Neuron (in vitro differentiated cells): ENCODE results near the gene A2ML1.
"Not testable (repeated sequence)": the region's sequence is repeated elsewhere in the genome, so short reads cannot be mapped to it uniquely, and the experiment has no call there.

ENCODE experiments used
- H2AFZ ChIP-seq: one replicate; pipeline ENCODE4 v1.6.1; 2013; ENCODE audit warnings: low read depth, mild to moderate bottlenecking, inconsistent platforms, low read length, moderate library complexity
- H3K27me3 ChIP-seq: one replicate; pipeline ENCODE4 v1.6.1; 2013; ENCODE audit warnings: low read length; ENCODE audit not compliant: insufficient read depth
- H3K36me3 ChIP-seq: one replicate; pipeline ENCODE4 v1.6.1; 2013; ENCODE audit warnings: low read length; ENCODE audit not compliant: insufficient read depth
- H3K4me1 ChIP-seq: one replicate; pipeline ENCODE4 v1.6.1; 2013; ENCODE audit warnings: low read length; ENCODE audit not compliant: insufficient read depth
- H3K4me3 ChIP-seq: 2 replicates; pipeline ENCODE4 v1.5.1; 2013; ENCODE audit warnings: mild to moderate bottlenecking, low read length, moderate library complexity
- H3K9me3 ChIP-seq: one replicate; pipeline ENCODE4 v1.6.1; 2013; ENCODE audit warnings: low read length

Gene A2ML1

DNA sequence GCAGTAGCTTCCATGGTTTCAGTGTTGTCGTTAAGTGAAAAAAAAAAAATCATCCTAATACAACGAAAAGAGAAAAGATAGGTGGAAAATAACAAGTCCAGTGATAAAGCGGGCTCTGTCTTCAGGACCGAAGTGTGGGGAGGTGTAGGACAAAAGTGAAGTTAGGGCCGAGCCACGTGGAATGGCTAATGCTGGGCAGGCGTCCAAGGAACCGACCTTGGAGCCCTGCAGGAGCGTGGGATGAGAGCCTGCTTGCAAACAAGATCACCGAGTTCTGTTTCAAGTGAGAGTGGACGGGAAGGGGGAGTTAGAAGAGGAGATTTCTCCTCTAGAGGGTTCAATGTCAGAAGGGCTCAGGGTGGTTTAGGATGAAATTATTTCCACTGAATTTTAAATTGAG, 22.2 kb downstream of the A2ML1 start:
- H3K4me3 ChIP-seq: no peak overlapping the region
- H2AFZ ChIP-seq: no peak overlapping the region
- no peaks in the 10 kb centered on the region for H3K27me3 ChIP-seq
- no peaks in the 10 kb centered on the region for H3K9me3 ChIP-seq
- no peaks in the 10 kb centered on the region for H3K36me3 ChIP-seq
- H3K4me1 ChIP-seq: no peaks in the 10 kb centered on the region

GRCh38 chr12:8846305-8846704, 23.9 kb downstream of the A2ML1 start:
- H3K4me3 ChIP-seq: no peak overlapping the region

DNA sequence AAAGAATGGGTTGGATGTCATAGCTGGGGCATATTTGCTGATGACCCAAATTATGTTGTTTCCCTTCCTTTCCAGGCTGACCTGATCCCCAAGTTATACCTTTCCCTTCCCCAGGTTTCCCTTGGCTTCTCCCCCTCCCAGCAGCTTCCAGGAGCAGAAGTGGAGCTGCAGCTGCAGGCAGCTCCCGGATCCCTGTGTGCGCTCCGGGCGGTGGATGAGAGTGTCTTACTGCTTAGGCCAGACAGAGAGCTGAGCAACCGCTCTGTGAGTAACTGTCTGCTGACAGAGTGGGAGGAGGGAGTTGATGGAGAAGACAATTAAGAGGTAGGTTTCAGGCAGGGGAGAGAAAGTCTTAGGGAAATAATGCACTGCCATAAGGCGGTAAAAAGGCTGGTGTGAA, 25.0 kb downstream of the A2ML1 start:
- no peaks in the 10 kb centered on the region for H3K36me3 ChIP-seq
- H2AFZ ChIP-seq: no peak overlapping the region
- H3K4me1 ChIP-seq: no peaks in the 10 kb centered on the region
- no peak overlapping the region for H3K4me3 ChIP-seq
- H3K27me3 ChIP-seq: no peaks in the 10 kb centered on the region
- H3K9me3 ChIP-seq: no peaks in the 10 kb centered on the region

More at GRCh38 chr12:8846305-8846704, 23.9 kb downstream of the A2ML1 start:
- H2AFZ ChIP-seq: no peak overlapping the region
- H3K4me1 ChIP-seq: no peaks in the 10 kb centered on the region
- no peaks in the 10 kb centered on the region for H3K36me3 ChIP-seq
- no peaks in the 10 kb centered on the region for H3K9me3 ChIP-seq
- H3K27me3 ChIP-seq: no peaks in the 10 kb centered on the region

DNA sequence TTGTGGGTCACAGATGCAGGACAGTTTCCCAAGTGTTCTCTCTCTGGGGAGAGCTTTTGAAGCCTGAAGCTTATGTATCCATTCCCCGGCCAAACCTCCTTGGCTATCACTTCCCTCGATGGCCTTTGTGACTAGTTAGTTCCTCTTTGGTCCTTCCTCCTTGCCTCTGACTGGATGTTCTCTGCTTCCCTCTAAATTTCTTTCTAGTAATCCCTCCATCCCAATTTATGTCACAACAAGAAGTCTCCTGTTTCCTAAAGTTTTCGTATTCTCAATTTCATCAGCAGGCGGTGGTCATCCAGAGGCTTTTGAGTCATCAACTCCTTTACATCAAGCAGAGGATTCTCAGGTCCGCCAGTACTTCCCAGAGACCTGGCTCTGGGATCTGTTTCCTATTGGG, 27.5 kb downstream of the A2ML1 start:
- Histone ChIP-seq H3K9me3 (no peaks in the 10 kb centered on the region), H3K4me3 (no peak overlapping the region), H3K27me3 (no peaks in the 10 kb centered on the region), H3K4me1 (no peaks in the 10 kb centered on the region), H2AFZ (no peak overlapping the region), H3K36me3 (no peaks in the 10 kb centered on the region)

DNA sequence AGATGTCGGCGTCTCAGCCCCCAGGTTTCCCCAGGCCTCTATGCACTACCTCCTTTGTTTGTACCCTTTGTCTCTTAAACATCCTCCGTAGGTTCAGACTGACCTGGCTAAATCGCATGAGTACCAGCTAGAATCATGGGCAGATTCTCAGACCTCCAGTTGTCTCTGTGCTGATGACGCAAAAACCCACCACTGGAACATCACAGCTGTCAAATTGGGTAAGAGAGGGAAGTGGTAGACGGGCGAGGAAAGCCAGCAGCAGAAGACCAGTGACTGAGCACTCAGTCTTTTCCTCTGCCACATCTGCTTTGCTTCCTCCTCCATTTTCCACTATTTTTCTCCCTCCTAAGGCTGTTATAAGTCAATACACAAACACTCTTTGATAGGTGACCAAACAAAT, 29.7 kb downstream of the A2ML1 start:
- no peak overlapping the region for H2AFZ ChIP-seq
- no peaks in the 10 kb centered on the region for H3K9me3 ChIP-seq
- no peak overlapping the region for H3K4me3 ChIP-seq
- H3K4me1 ChIP-seq: peaks cover 13% of the 10 kb centered on the region
- H3K36me3 ChIP-seq: no peaks in the 10 kb centered on the region
- H3K27me3 ChIP-seq: no peaks in the 10 kb centered on the region

- Histone ChIP-seq H2AFZ (no peak overlapping the region), H3K4me3 (no peak overlapping the region), H3K36me3 (no peaks in the 10 kb centered on the region), H3K27me3 (no peaks in the 10 kb centered on the region), H3K9me3 (no peaks in the 10 kb centered on the region), H3K4me1 (peaks cover 13% of the 10 kb centered on the region)
Observed at GRCh38 chr12:8855891-8856290, 33.5 kb downstream of the A2ML1 start.

- not testable (repeated sequence) for H3K9me3 ChIP-seq, H3K36me3 ChIP-seq, H2AFZ ChIP-seq, H3K4me3 ChIP-seq, H3K27me3 ChIP-seq
- peaks cover 13% of the 10 kb centered on the region for H3K4me1 ChIP-seq
Observed at GRCh38 chr12:8859448-8859847, 37.0 kb downstream of the A2ML1 start.

- H3K36me3 ChIP-seq: no peaks in the 10 kb centered on the region
- peaks cover 12% of the 10 kb centered on the region for H3K4me1 ChIP-seq
- H3K27me3 ChIP-seq: no peaks in the 10 kb centered on the region
- H3K9me3 ChIP-seq: no peaks in the 10 kb centered on the region
- H2AFZ ChIP-seq: no peak overlapping the region
- no peak overlapping the region for H3K4me3 ChIP-seq
Observed at GRCh38 chr12:8860165-8860961, 37.9 kb downstream of the A2ML1 start.

DNA sequence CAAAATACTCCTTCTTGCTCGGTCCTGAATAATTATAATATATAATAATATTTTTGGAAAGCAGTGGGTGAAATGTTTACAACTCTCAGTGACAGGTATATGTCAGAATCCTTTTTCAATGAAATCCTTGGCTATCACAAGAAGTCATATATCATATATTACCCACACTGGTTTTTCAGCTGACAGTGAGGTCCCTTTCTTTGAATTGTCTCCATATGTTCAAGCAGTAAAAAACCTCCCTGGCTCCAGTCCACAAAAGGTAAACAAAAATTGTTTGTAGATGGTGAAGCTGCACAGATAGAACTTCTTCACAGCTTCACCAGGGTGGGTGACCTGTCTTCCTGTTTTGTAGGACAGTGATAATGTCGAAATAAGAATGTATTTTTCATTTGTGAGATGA, 44.0 kb downstream of the A2ML1 start:
- Histone ChIP-seq H3K4me3 (no peak overlapping the region), H3K4me1 (no peaks in the 10 kb centered on the region), H2AFZ (no peak overlapping the region), H3K36me3 (no peaks in the 10 kb centered on the region), H3K27me3 (no peaks in the 10 kb centered on the region), H3K9me3 (no peaks in the 10 kb centered on the region)

DNA sequence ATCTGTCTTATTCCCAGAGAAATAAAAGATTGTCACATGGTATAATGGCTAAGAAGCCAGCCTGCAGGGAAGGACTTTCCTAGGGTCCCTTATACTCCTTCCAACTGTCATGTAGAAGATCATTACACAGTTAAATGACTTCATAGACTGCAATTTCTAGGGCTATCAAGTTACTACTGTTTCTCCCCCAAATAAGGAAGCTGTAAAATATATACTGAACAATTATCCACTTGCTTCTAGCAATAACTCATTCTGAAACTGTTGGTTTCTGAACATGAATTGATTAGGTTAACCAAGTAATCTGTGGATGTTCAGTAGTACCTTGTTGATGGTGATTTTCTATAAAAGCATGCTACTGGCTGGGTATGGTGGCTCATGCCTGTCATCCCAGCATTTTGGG, 44.6 kb downstream of the A2ML1 start:
- Histone ChIP-seq H2AFZ (no peak overlapping the region), H3K9me3 (no peaks in the 10 kb centered on the region), H3K27me3 (no peaks in the 10 kb centered on the region), H3K4me3 (no peak overlapping the region), H3K4me1 (no peaks in the 10 kb centered on the region), H3K36me3 (no peaks in the 10 kb centered on the region)

DNA sequence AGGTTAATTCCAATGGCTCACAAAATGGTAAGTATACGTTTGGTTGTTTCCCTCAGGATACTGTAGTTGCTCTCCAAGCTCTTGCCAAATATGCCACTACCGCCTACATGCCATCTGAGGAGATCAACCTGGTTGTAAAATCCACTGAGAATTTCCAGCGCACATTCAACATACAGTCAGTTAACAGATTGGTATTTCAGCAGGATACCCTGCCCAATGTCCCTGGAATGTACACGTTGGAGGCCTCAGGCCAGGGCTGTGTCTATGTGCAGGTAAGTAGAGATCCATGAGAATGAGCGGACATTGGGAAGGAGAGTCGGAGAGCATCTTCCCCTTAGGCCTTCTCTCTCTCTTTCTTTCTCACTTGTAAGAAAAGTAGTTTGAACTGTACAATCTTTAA, 45.4 kb downstream of the A2ML1 start:
- Histone ChIP-seq H3K4me3 (no peak overlapping the region), H3K27me3 (no peaks in the 10 kb centered on the region), H2AFZ (no peak overlapping the region), H3K9me3 (no peaks in the 10 kb centered on the region), H3K4me1 (no peaks in the 10 kb centered on the region), H3K36me3 (no peaks in the 10 kb centered on the region)

GRCh38 chr12:8870586-8870985, 48.2 kb downstream of the A2ML1 start:
- Histone ChIP-seq H2AFZ (no peak overlapping the region), H3K4me3 (no peak overlapping the region), H3K36me3 (no peaks in the 10 kb centered on the region), H3K9me3 (no peaks in the 10 kb centered on the region), H3K4me1 (no peaks in the 10 kb centered on the region), H3K27me3 (no peaks in the 10 kb centered on the region)

GRCh38 chr12:8871068-8871467, 48.6 kb downstream of the A2ML1 start:
- H3K4me1 ChIP-seq: no peaks in the 10 kb centered on the region
- no peak overlapping the region for H3K4me3 ChIP-seq
- H3K27me3 ChIP-seq: no peaks in the 10 kb centered on the region
- H3K9me3 ChIP-seq: no peaks in the 10 kb centered on the region
- no peaks in the 10 kb centered on the region for H3K36me3 ChIP-seq
- H2AFZ ChIP-seq: no peak overlapping the region

DNA sequence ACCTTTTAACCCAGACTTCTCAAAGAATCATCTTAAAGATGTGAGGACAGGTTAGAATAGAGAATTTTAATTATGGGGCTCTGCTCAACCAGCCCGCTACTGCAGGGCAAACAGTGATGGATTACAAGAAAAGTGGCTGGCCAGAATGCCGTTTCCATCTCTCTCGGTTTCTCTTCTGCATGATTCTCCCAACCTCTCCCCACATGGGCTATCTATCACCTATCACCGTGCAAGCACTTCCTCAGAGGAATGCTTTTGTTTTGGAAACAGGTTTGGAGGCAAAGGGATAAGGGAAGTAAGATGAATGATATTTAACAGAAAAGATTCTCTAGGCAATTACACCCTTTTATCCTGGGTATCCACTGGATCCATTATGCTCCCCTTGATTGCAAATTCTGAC, 54.5 kb downstream of the A2ML1 start:
- Histone ChIP-seq H3K4me3 (no peak overlapping the region), H3K27me3 (no peaks in the 10 kb centered on the region), H3K9me3 (no peaks in the 10 kb centered on the region), H3K4me1 (no peaks in the 10 kb centered on the region), H3K36me3 (no peaks in the 10 kb centered on the region), H2AFZ (no peak overlapping the region)
